DND-41 (cell line): Measurements from ENCODE around the gene INPP5J.
A peak's percentile ranks its signal among the peaks of the same experiment; 100 is the strongest.

Experiments used
- ATAC-seq: fragments of 200-7000 bp; cut with Tn5 transposase; 3 replicates; pipeline ENCODE4 v1.9.1; 2021; ENCODE audit warnings: low read depth; ENCODE audit not compliant: insufficient read depth
- DNase-seq: peaks from one replicate; pipeline ENCODE4 v3.0.0-alpha.2; 2020
- H2AFZ ChIP-seq: 2 replicates; pipeline ENCODE4 v1.6.0; 2012; ENCODE audit warnings: low read depth, low read length
- H3K27ac ChIP-seq: 2 replicates; pipeline ENCODE4 v1.5.1; 2012; ENCODE audit warnings: low read length, inconsistent platforms
- H3K27me3 ChIP-seq: fragments of 200-600 bp; sonication (generic); 2 replicates; pipeline ENCODE4 v1.6.0; 2012; ENCODE audit warnings: low read length, mild to moderate bottlenecking, inconsistent platforms; ENCODE audit not compliant: insufficient read depth, poor library complexity
- H3K36me3 ChIP-seq: 2 replicates; pipeline ENCODE4 v1.5.1; 2012; ENCODE audit warnings: low read length, inconsistent platforms; ENCODE audit not compliant: insufficient read depth
- H3K4me1 ChIP-seq: 2 replicates; pipeline ENCODE4 v1.5.1; 2012; ENCODE audit warnings: mild to moderate bottlenecking, low read length; ENCODE audit not compliant: insufficient read depth
- H3K4me2 ChIP-seq: 2 replicates; pipeline ENCODE4 v1.6.0; 2012; ENCODE audit warnings: mild to moderate bottlenecking, moderate library complexity, low read length, inconsistent platforms; ENCODE audit not compliant: insufficient read depth
- H3K4me3 ChIP-seq, 2 experiments: fragments of 200-600 bp in 1 of 2; shearing (Covaris generic) in 1 of 2; 2 replicates each; pipeline ENCODE4 v1.5.1; 2012 to 2016; ENCODE audit warnings: inconsistent platforms in 2 of 2, low read length in 2 of 2, mild to moderate bottlenecking in 2 of 2, low read depth in 1 of 2, moderate library complexity in 1 of 2
- H3K79me2 ChIP-seq: 2 replicates; pipeline ENCODE4 v1.6.0; 2012; ENCODE audit warnings: low read length, inconsistent platforms; ENCODE audit not compliant: insufficient read depth
- H3K9ac ChIP-seq: 2 replicates; pipeline ENCODE4 v1.6.0; 2012; ENCODE audit warnings: low read depth, mild to moderate bottlenecking, inconsistent platforms, low read length, moderate library complexity
- H3K9me3 ChIP-seq: 2 replicates; pipeline ENCODE4 v1.5.1; 2012; ENCODE audit warnings: low read length, moderate library complexity, mild to moderate bottlenecking, inconsistent platforms; ENCODE audit not compliant: insufficient read depth, severe bottlenecking
- H4K20me1 ChIP-seq: 2 replicates; pipeline ENCODE4 v1.6.0; 2012; ENCODE audit warnings: low read length; ENCODE audit not compliant: insufficient read depth
- EZH2 ChIP-seq: IDR thresholded peaks from 3 replicates; pipeline ENCODE4 v1.6.1; 2012; ENCODE audit warnings: borderline replicate concordance, low read depth, mild to moderate bottlenecking, moderate library complexity, low read length, inconsistent platforms; ENCODE audit not compliant: severe bottlenecking
- TF ChIP-seq, protein P1 (sequence below): IDR thresholded peaks from 2 replicates; pipeline ENCODE4 v1.5.1; 2012; ENCODE audit warnings: borderline replicate concordance, low read length, moderate library complexity, mild to moderate bottlenecking; ENCODE audit not compliant: poor library complexity, severe bottlenecking; ENCODE audit errors: extremely low read depth

INPP5J gene

DNA sequence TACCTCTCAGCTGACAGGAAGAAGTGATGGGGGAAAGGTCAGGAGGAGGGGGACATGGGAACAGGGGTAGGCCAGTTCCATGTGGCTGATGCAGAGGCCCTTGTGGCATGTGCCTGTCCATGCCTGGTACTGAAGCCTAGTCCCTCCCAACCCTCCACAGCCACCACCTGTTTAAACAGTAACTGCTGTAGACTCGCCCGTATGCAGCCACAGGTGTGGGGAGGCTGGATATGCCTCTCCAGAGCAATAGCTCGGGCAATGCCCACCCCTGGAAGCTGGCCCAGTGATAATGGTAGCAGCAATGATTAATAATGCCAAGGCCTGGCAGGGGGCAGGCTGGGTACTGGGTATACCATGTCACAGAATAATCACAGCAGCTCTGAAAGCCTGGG, 39.4 kb upstream of the INPP5J start:
- H3K9me3 ChIP-seq: no peaks in the 10 kb centered on the region
- no peaks in the 10 kb centered on the region for H3K27me3 ChIP-seq
- H3K36me3 ChIP-seq: peaks cover 15% of the 10 kb centered on the region
- DNase-seq (no peak), ATAC-seq (no peak)
- H3K79me2 ChIP-seq: peaks cover 23% of the 10 kb centered on the region
- no peaks in the 10 kb centered on the region; the same call in 1 of the 2 replicates for H4K20me1 ChIP-seq
- TF ChIP-seq EZH2: no peak
- TF ChIP-seq, protein P1, sequence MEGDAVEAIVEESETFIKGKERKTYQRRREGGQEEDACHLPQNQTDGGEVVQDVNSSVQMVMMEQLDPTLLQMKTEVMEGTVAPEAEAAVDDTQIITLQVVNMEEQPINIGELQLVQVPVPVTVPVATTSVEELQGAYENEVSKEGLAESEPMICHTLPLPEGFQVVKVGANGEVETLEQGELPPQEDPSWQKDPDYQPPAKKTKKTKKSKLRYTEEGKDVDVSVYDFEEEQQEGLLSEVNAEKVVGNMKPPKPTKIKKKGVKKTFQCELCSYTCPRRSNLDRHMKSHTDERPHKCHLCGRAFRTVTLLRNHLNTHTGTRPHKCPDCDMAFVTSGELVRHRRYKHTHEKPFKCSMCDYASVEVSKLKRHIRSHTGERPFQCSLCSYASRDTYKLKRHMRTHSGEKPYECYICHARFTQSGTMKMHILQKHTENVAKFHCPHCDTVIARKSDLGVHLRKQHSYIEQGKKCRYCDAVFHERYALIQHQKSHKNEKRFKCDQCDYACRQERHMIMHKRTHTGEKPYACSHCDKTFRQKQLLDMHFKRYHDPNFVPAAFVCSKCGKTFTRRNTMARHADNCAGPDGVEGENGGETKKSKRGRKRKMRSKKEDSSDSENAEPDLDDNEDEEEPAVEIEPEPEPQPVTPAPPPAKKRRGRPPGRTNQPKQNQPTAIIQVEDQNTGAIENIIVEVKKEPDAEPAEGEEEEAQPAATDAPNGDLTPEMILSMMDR: no peak
- no peak overlapping the region for H2AFZ ChIP-seq
- H3K27ac ChIP-seq: no peak overlapping the region
- peak overlapping the region; percentile 92; the same call in 1 of the 2 replicates for H3K9ac ChIP-seq
- H3K4me1 ChIP-seq: peaks cover 51% of the 10 kb centered on the region
- peak overlapping the region; percentile 99 for H3K4me2 ChIP-seq
- H3K4me3 ChIP-seq: peak overlapping the region in 1 of 2 experiments; percentile 87; a peak in 2 of 4 replicates

DNA sequence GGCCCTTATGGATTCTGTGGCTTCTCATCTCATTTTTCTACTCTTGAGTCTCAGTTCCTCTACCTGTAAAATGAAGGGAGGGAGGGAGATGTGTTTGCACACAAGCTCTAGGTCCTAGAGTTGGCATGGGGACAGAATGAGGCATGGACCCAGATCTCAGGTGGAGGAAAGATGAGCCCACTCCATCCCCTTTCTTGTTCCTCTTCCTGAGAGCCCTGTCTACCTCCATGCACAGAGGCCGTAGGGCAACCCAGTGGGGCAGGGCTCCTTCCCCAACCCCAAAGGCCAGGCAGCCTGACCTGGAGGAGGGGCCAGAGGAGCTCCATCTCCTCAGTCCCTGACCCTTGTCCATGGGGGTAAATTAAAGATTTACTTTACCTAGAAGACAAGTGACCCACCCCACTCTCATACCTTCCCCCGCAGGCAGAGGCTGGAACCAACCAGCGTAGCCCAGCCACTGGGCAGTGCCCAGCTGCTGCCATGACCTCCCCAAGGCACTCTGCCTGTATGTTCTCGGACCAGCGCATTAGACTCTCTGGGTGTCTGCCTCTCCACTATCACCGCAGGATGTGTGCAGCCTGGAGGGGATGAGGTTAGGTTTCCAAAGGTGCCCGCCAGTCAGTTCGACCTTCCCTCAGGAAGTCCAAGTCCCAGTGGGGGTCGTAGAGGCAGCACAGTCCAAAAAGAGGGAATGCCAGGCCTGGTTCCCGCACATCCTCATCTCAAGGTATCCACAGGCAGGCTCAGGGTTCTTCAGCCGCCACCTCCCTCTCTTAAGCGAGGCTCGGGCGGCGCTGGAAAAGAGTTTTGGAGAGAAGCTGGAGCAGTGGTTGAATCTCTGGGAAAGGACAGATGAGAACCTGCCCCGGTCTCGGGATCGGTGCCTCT, 38.6 kb upstream of the INPP5J start:
- Histone ChIP-seq H3K4me1 (peaks cover 51% of the 10 kb centered on the region), H3K79me2 (peaks cover 23% of the 10 kb centered on the region), H3K4me3 (peak overlapping the region; percentile 70 to 87), H3K9me3 (no peaks in the 10 kb centered on the region), H4K20me1 (no peaks in the 10 kb centered on the region; the same call in 1 of the 2 replicates), H3K9ac (peak overlapping the region; percentile 92), H3K36me3 (peaks cover 23% of the 10 kb centered on the region), H2AFZ (peak overlapping the region; percentile 99), H3K27me3 (no peaks in the 10 kb centered on the region), H3K4me2 (peak overlapping the region; percentile 99), H3K27ac (peak overlapping the region; percentile 93)
- DNase-seq: no peak
- no peak for TF ChIP-seq EZH2
- TF ChIP-seq, protein P1: no peak
- peak; percentile 3 for ATAC-seq

DNA sequence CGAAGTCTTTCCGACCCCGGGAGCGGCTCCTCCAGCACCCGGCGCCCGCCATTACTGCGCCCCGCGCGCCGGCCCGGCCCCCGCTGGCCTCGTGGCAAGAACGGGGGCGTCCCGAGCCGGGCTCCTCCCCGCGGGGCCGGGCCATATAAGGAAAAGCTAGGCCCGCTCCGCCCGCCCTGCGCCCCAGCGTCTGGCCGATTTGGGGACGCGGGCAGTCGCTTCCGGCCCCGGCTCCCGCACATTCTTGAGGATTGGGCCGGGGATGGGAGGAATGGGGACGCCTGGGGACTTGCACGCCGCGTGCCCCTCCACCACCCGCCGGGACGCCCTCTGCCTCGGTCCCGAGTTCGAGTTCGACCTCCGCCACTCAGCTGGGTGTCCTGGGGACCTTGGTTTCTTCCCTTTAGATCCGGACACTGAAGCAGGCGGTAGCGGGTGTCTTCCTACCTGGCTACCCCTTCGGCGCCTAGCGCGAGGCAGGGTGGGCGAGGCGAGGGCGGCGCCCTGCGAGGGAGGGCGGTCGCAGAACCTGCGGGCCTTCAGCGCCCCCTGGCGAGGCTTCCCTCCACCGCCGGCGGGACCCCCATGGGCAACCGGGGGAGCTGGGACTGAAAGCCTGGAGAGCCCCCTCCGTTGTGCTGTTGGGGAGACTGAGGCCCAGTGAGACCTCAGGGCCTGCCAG, 37.8 kb upstream of the INPP5J start:
- DNase-seq (peak; percentile 86), ATAC-seq (peak; percentile 82)
- Histone ChIP-seq H3K4me3 (peak overlapping the region; percentile 70 to 87), H3K9me3 (no peaks in the 10 kb centered on the region), H3K36me3 (peaks cover 31% of the 10 kb centered on the region), H3K4me1 (peaks cover 51% of the 10 kb centered on the region), H3K27ac (peak overlapping the region; percentile 93), H3K79me2 (peaks cover 23% of the 10 kb centered on the region), H4K20me1 (no peaks in the 10 kb centered on the region; the same call in 1 of the 2 replicates), H3K4me2 (peak overlapping the region; percentile 99), H2AFZ (peak overlapping the region; percentile 99), H3K9ac (peak overlapping the region; percentile 92), H3K27me3 (no peaks in the 10 kb centered on the region)
- no peak for TF ChIP-seq EZH2
- TF ChIP-seq, protein P1: peak; percentile 94
